Sigmoid colon (tissue), 4 donors: ENCODE measurements around the gene CCDC120.

Experiments
- EP300 ChIP-seq, 4 donors: sonication (generic); formaldehyde crosslinking; IDR thresholded peaks; one replicate each; pipeline ENCODE4 v1.6.1; 2017; ENCODE audit warnings: antibody characterized with exemption in 4 of 4
- POLR2A ChIP-seq, 2 donors: fragments of 450-650 bp; IDR thresholded peaks; one replicate each; pipeline ENCODE4 v1.6.1; 2016; ENCODE audit warnings: antibody characterized with exemption in 2 of 2, mild to moderate bottlenecking in 2 of 2, moderate library complexity in 2 of 2
- POLR2AphosphoS5 ChIP-seq, 4 donors: sonication (generic); formaldehyde crosslinking; IDR thresholded peaks; one replicate each; pipeline ENCODE4 v1.6.1; 2017; ENCODE audit warnings: antibody characterized with exemption in 4 of 4
- TF ChIP-seq, protein P1 (sequence below), 4 experiments: fragments of 450-650 bp in 3 of 4; fragments of 200-600 bp in 1 of 4; IDR thresholded peaks; one replicate each; pipeline ENCODE4 v1.5.1; 2016 to 2019; ENCODE audit warnings: antibody characterized with exemption in 4 of 4, mild to moderate bottlenecking in 3 of 4, moderate library complexity in 2 of 4

DNA sequence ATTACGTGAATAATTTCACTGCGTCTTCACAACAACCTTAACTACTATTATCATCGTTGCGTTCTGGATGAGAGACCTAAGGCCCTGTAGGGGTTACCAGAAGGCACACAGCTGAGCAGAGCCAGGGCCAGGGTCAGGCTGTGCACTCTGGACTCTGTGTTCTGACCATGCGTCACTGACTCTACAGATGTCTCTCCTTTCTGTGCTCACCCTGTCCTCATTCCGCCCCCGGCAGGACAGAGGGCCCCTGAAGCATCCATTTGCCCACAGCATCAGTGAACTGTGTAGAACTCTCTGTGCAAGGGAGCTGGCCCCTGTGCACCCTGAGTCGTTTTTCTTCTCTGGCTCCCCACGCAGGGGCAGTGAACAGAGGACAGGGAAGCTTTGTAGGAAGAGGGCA, 43.4 kb downstream of the CCDC120 start:
- TF ChIP-seq, protein P1, sequence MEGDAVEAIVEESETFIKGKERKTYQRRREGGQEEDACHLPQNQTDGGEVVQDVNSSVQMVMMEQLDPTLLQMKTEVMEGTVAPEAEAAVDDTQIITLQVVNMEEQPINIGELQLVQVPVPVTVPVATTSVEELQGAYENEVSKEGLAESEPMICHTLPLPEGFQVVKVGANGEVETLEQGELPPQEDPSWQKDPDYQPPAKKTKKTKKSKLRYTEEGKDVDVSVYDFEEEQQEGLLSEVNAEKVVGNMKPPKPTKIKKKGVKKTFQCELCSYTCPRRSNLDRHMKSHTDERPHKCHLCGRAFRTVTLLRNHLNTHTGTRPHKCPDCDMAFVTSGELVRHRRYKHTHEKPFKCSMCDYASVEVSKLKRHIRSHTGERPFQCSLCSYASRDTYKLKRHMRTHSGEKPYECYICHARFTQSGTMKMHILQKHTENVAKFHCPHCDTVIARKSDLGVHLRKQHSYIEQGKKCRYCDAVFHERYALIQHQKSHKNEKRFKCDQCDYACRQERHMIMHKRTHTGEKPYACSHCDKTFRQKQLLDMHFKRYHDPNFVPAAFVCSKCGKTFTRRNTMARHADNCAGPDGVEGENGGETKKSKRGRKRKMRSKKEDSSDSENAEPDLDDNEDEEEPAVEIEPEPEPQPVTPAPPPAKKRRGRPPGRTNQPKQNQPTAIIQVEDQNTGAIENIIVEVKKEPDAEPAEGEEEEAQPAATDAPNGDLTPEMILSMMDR (IDR thresholded peaks at IDR 0.05) = no peak
- TF ChIP-seq EP300 (IDR thresholded peaks at IDR 0.05) = no peak
- no peak for TF ChIP-seq POLR2A (IDR thresholded peaks at IDR 0.05)
- no peak for TF ChIP-seq POLR2AphosphoS5 (IDR thresholded peaks at IDR 0.05)
